NCI-H2196 treated with DMSO at 0.1 percent for 48 hours (cell line): Measurements from ENCODE around the gene PICALM.
"Not testable (repeated sequence)": the region's sequence is repeated elsewhere in the genome, so short reads cannot be mapped to it uniquely, and the experiment has no call there.

Experiments used
- DNase-seq: peaks from one replicate; lab custom pipeline; 2025; ENCODE audit not compliant: unreplicated experiment; lab: John Stamatoyannopoulos, UW

PICALM gene

DNA sequence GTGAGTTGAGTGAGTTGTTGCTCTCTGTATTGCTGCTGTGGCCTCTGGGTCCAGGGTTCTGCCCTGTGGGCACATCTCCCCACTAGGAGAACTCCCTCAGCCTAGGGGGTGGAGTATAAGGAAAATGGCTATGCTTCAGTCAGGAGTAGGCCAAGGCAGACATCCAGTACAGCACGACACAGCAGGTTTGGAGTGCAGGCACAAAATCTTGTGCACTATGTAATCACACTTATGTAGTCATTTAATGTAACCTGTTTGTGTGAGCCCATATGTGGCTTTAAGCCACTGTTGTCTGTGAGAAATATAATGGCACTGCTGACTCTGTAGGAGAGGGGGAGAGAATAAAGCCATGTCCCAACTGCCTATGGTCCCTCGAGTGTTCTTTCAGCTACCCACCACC lies 123.6 kb downstream of the PICALM start:
- no peak for DNase-seq

DNA sequence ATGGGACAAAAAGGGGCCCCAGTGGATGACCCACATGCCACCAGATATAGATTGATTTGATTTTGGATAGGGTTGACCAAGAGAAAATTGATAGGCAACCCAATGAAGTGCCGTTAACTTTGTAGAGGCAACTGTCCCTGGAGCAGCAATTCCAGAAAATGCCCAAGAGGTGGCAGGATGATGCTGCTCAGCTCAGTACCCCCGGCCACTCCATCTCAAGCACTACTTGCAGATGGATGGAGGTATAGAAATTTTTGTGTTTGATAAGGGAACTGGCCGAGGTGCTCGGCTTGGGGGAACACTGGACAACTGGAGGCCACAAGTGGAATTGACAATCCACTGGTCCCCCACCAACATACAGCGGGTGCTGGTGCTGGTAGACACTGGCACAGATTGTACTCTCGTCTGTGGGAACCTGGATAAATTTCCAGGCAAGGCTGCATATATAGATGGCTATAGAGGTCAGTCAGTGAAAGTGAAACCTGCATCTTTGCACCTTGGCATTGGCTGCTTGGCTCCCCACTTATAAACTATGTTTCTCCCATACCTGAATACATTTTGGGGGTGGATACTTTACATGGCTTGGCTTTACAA lies 127.4 kb downstream of the PICALM start:
- no peak for DNase-seq

DNA sequence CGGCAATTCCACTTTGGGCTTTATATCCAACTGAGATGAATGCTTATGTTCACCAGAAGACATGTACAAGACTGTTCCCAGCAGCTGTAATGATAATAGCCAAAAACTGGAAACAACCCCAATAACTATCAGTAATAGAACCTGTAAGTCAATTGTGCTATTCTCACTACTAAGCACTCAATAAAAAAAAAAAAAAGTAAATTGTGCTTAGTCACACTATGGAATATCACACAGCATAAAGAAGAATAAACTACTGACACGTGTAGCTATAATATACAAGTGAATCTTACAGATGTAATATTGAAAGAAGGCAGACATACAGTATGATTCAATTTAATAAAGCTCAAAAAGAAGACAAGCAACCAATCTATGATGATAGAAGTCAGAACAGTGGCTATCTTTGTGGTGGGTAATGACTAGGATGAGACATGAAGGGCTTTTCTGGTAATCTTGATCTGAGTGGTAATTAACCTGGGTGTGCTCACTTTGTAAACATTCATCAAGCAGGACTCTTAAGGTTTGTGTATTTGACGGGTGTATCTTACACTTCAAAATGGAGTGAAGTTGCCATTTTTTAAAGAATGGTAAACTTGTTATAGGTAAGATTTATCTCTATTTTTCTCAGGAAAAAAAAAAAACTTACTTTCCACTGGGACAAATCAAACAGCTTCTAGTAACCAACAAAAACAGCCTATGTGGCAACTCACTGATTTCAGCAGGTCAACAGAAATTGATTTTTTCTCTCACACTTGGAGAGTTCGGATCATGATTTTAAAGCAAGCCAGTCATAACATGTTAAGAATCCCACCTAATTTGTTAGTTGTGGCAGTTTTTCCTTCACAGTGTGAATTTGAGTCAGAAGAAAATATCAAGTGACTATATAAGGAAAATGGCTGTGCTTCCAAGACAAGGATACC lies 129.5 kb downstream of the PICALM start:
- no peak for DNase-seq

DNA sequence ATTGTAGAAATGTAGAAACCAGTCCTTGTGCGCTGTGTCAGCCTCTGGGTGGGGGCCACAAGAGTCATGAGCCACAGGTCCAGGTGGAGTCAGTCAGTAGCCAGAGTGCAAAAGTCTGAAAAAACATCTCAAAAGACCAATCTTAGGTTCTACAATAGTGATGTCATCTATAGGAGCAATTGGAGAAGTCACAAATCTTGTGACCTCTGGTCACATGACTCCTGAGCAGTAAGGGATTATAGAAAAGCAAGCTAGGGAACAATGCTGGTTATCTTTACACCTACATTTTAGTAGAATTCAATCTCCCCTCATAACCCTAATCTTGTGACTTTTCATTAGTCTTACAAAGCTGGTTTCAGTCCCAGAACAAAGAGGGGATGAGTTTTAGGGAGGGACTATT lies 131.0 kb downstream of the PICALM start:
- DNase-seq, result no peak

GRCh38 chr11:85935751-85936150 lies 133.1 kb downstream of the PICALM start:
- no peak for DNase-seq

GRCh38 chr11:85934596-85935169 lies 134.2 kb downstream of the PICALM start:
- DNase-seq, result no peak

- no peak for DNase-seq
Measured at GRCh38 chr11:85930879-85931366, 138.0 kb downstream of the PICALM start.

DNA sequence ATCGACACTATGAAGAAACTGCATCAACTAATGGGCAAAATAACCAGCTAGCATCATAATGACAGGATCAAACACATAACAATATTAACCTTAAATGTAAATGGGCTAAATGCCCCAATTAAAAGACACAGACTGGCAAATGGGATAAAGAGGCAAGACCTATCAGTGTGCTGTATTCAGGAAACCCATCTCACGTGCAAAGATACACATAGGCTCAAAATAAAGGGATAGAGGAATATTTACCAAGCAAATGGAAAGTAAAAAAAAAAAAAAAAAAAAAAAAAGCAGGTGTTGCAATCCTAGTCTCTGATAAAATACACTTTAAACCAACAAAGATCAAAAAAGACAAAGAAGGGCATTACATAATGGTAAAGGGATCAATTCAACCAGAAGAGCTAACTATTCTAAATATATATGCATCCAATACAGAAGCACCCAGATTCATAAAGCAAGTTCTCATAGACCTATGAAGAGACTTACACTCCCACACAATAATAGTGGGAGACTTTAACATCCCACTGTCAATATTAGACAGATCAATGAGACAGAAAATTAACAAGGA lies 142.2 kb downstream of the PICALM start:
- not testable (repeated sequence) for DNase-seq

GRCh38 chr11:85923455-85923854 lies 145.4 kb downstream of the PICALM start:
- DNase-seq, result no peak

DNA sequence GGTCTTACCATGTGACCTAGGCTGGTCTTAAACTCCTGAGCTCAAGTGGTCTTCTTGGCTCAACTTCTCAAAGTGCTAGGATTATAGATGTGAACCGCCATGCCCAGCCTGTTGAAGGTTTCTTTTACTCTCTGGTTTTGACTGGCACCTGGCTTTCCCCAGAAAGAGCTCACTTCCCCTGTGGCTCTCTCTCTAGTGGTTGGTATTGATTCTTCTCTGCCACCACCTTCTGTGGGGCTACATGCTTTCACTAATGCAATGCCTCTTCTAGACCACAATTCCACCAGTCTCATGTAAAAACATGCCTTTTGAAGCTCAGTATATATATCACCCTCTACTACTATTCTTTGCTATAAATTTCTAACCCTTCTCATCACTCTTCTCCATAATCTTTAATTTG lies 146.5 kb downstream of the PICALM start:
- no peak for DNase-seq

GRCh38 chr11:85918910-85919794 lies 149.7 kb downstream of the PICALM start:
- no peak for DNase-seq

- no peak for DNase-seq
Measured at GRCh38 chr11:85914425-85914824, 154.5 kb downstream of the PICALM start.

- DNase-seq, result no peak
Measured at GRCh38 chr11:85913513-85913912, 155.4 kb downstream of the PICALM start.

GRCh38 chr11:85912414-85912813 lies 156.5 kb downstream of the PICALM start:
- DNase-seq, result no peak
